Measurements from ENCODE around the gene FRMD4A.

FRMD4A gene

GRCh38 chr10:13627459-13628310, 703.0 kb downstream of the FRMD4A start:
- H3K4me2 ChIP-seq (ENCODE audit: low read depth, low read length) = no peak overlapping the region
- H3K9ac ChIP-seq (ENCODE audit: low read length) = no peak overlapping the region

GRCh38 chr10:13624630-13625029, 706.1 kb downstream of the FRMD4A start:
- H3K27ac ChIP-seq (ENCODE audit: low read length) = no peak overlapping the region
- no peak for DNase-seq
- no peaks in the 10 kb centered on the region for H3F3A ChIP-seq (ENCODE audit: insufficient read depth, low read length)
- H2AFZ ChIP-seq (ENCODE audit: low read length) = no peak overlapping the region
- H3K4me3 ChIP-seq (ENCODE audit: low read length) = no peak overlapping the region
- H3K79me2 ChIP-seq (ENCODE audit: low read length) = no peaks in the 10 kb centered on the region
- no peaks in the 10 kb centered on the region for H3K9me2 ChIP-seq (replicated peaks; ENCODE audit: insufficient read depth, low read length)
- no peaks in the 10 kb centered on the region for H4K20me1 ChIP-seq (ENCODE audit: insufficient read depth, low read length)
- no peaks in the 10 kb centered on the region for H3K9me3 ChIP-seq (replicated peaks; ENCODE audit: insufficient read depth, low read length)
- no peaks in the 10 kb centered on the region for H3K36me3 ChIP-seq (replicated peaks; ENCODE audit: insufficient read depth, low read length)
- H3K27me3 ChIP-seq (replicated peaks; ENCODE audit: insufficient read depth, low read length) = no peaks in the 10 kb centered on the region
- no peak overlapping the region for H3K4me2 ChIP-seq (ENCODE audit: low read depth, low read length)
- no peak overlapping the region for H3K9ac ChIP-seq (ENCODE audit: low read length)
- TF ChIP-seq EZH2 (optimal IDR thresholded peaks at IDR 0.05; ENCODE audit: low read depth, low read length) (no peak), EZH2phosphoT487 (IDR thresholded peaks at IDR 0.05; ENCODE audit: low read length) (no peak)
- TF ChIP-seq, protein P1, sequence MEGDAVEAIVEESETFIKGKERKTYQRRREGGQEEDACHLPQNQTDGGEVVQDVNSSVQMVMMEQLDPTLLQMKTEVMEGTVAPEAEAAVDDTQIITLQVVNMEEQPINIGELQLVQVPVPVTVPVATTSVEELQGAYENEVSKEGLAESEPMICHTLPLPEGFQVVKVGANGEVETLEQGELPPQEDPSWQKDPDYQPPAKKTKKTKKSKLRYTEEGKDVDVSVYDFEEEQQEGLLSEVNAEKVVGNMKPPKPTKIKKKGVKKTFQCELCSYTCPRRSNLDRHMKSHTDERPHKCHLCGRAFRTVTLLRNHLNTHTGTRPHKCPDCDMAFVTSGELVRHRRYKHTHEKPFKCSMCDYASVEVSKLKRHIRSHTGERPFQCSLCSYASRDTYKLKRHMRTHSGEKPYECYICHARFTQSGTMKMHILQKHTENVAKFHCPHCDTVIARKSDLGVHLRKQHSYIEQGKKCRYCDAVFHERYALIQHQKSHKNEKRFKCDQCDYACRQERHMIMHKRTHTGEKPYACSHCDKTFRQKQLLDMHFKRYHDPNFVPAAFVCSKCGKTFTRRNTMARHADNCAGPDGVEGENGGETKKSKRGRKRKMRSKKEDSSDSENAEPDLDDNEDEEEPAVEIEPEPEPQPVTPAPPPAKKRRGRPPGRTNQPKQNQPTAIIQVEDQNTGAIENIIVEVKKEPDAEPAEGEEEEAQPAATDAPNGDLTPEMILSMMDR (IDR thresholded peaks at IDR 0.05; ENCODE audit: low read length) = no peak
- H3K4me1 ChIP-seq (ENCODE audit: low read length) = no peaks in the 10 kb centered on the region

More at GRCh38 chr10:13627459-13628310, 703.0 kb downstream of the FRMD4A start:
- TF ChIP-seq EZH2phosphoT487 (IDR thresholded peaks at IDR 0.05; ENCODE audit: low read length) = no peak
- Histone ChIP-seq H3K27ac (ENCODE audit: low read length) (no peak overlapping the region), H3K79me2 (ENCODE audit: low read length) (no peaks in the 10 kb centered on the region), H3K4me1 (ENCODE audit: low read length) (no peaks in the 10 kb centered on the region), H4K20me1 (ENCODE audit: insufficient read depth, low read length) (no peaks in the 10 kb centered on the region), H3K36me3 (replicated peaks; ENCODE audit: insufficient read depth, low read length) (no peaks in the 10 kb centered on the region), H3F3A (ENCODE audit: insufficient read depth, low read length) (no peaks in the 10 kb centered on the region), H3K4me3 (ENCODE audit: low read length) (no peak overlapping the region), H3K27me3 (replicated peaks; ENCODE audit: insufficient read depth, low read length) (no peaks in the 10 kb centered on the region), H2AFZ (ENCODE audit: low read length) (no peak overlapping the region), H3K9me2 (replicated peaks; ENCODE audit: insufficient read depth, low read length) (no peaks in the 10 kb centered on the region), H3K9me3 (replicated peaks; ENCODE audit: insufficient read depth, low read length) (no peaks in the 10 kb centered on the region)
- no peak for DNase-seq

GRCh38 chr10:13621931-13622330, 708.8 kb downstream of the FRMD4A start:
- H3K36me3 ChIP-seq (replicated peaks; ENCODE audit: insufficient read depth, low read length) = no peaks in the 10 kb centered on the region
- no peak overlapping the region for H3K9ac ChIP-seq (ENCODE audit: low read length)
- no peaks in the 10 kb centered on the region for H4K20me1 ChIP-seq (ENCODE audit: insufficient read depth, low read length)
- no peak overlapping the region for H3K4me2 ChIP-seq (ENCODE audit: low read depth, low read length)
- H3K9me3 ChIP-seq (replicated peaks; ENCODE audit: insufficient read depth, low read length) = no peaks in the 10 kb centered on the region
- no peaks in the 10 kb centered on the region for H3F3A ChIP-seq (ENCODE audit: insufficient read depth, low read length)
- no peak for TF ChIP-seq EZH2phosphoT487 (IDR thresholded peaks at IDR 0.05; ENCODE audit: low read length)
- TF ChIP-seq EZH2 (optimal IDR thresholded peaks at IDR 0.05; ENCODE audit: low read depth, low read length) = no peak
- TF ChIP-seq, protein P1 (IDR thresholded peaks at IDR 0.05; ENCODE audit: low read length) = no peak
- H3K9me2 ChIP-seq (replicated peaks; ENCODE audit: insufficient read depth, low read length) = no peaks in the 10 kb centered on the region
- no peak overlapping the region for H3K27ac ChIP-seq (ENCODE audit: low read length)
- H3K27me3 ChIP-seq (replicated peaks; ENCODE audit: insufficient read depth, low read length) = no peaks in the 10 kb centered on the region
- H3K4me1 ChIP-seq (ENCODE audit: low read length) = no peaks in the 10 kb centered on the region
- no peaks in the 10 kb centered on the region for H3K79me2 ChIP-seq (ENCODE audit: low read length)
- DNase-seq = no peak
- no peak overlapping the region for H2AFZ ChIP-seq (ENCODE audit: low read length)
- H3K4me3 ChIP-seq (ENCODE audit: low read length) = no peak overlapping the region

DNA sequence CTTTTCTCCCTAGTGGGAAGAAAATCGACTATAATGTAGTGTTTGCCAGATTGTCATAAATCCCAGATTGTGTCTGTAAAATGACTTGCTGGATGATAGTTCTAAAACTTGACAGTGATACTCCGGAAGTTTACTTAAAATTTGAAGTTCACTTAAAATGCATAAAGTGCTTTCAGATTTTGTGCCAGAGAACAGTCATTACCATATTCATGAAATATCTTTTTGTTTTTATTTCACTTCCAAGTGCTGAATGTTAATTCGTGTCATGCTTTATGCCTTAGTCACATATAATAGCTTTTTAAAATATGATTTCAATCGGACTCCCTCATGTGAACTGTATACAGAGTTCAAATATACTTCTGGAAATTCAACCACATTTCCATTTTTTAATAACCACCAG, 713.6 kb downstream of the FRMD4A start:
- Histone ChIP-seq H3K9me3 (replicated peaks; ENCODE audit: insufficient read depth, low read length) (no peaks in the 10 kb centered on the region), H3K4me2 (ENCODE audit: low read depth, low read length) (no peak overlapping the region), H3F3A (ENCODE audit: insufficient read depth, low read length) (no peaks in the 10 kb centered on the region), H3K4me3 (ENCODE audit: low read length) (no peak overlapping the region), H3K79me2 (ENCODE audit: low read length) (no peaks in the 10 kb centered on the region), H2AFZ (ENCODE audit: low read length) (no peak overlapping the region), H3K4me1 (ENCODE audit: low read length) (no peaks in the 10 kb centered on the region), H3K9ac (ENCODE audit: low read length) (no peak overlapping the region), H3K27me3 (replicated peaks; ENCODE audit: insufficient read depth, low read length) (no peaks in the 10 kb centered on the region), H3K36me3 (replicated peaks; ENCODE audit: insufficient read depth, low read length) (no peaks in the 10 kb centered on the region), H3K27ac (ENCODE audit: low read length) (no peak overlapping the region), H3K9me2 (replicated peaks; ENCODE audit: insufficient read depth, low read length) (no peaks in the 10 kb centered on the region), H4K20me1 (ENCODE audit: insufficient read depth, low read length) (no peaks in the 10 kb centered on the region)
- TF ChIP-seq EZH2 (optimal IDR thresholded peaks at IDR 0.05; ENCODE audit: low read depth, low read length) (no peak), EZH2phosphoT487 (IDR thresholded peaks at IDR 0.05; ENCODE audit: low read length) (no peak)
- TF ChIP-seq, protein P1 (IDR thresholded peaks at IDR 0.05; ENCODE audit: low read length) = no peak
- DNase-seq = no peak

Data from MM.1S (cell line).